Measurements from ENCODE around the gene BLID. TPM values are rescaled to one million over a fixed set of nuclear protein-coding genes. Genes with fewer than 3 reads are reported as not detected.

Gene BLID
- total RNA-seq, 1 donor from 2014 or later: not detected

DNA sequence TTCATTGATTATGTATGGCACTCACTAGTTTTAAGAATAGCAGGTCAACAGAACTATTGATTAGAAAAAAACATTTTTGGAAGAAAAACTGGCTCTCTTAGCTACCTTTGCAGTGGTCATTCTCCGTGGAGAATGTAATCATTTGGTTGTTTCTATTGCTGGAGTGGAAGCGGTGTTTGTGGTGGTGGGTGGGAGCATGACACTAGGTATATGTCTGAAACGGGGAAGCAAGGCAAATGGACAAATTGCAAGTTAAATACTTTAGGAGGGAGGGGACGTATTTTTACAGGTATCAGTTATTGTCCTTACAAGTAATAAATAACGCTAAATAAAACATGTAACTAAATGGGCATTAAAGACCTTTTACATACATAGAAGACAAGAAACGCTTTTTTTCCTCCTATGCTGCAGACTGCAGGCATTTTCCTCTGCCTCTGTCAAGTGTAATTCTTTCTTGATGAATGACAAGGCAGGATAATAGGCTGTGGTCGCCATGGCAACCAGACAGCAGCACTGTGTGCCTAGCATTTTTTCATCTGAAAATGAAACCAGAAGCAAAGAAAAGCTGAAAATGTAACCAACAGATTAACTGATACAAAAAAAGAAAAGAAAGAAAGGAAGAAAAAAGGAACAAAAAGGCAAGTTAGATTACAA is 46.2 kb downstream of the BLID start:
- DNase-seq: peak; percentile 66
- no peak overlapping the region for H3K27ac Mint-ChIP-seq
- intact Hi-C loops (cut with micrococcal nuclease): no loop called here

DNA sequence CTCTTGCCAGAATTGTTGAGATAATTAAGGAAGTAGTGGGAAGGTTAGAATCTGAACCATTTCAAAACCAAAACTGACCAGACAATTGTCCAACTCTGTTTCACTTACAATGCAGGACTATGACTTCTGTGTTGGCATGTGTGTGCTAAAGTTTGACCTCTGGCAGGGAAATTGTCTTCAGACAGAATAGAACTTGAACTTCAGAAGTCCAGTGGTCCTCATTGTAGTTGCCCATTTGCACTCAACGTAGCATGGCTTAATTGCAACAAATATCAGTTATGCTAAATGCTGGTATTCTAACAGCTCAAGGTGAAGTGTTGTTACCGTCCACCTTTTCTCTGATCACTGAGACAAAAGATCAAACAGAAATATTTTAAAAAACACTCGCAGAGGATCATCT is 47.2 kb downstream of the BLID start:
- DNase-seq: no peak
- no peaks in the 10 kb centered on the region for H3K4me1 Mint-ChIP-seq
- no peaks in the 10 kb centered on the region for H3K9me3 Mint-ChIP-seq
- intact Hi-C loops (cut with micrococcal nuclease): no loop called here
- H3K4me3 Mint-ChIP-seq: no peak overlapping the region
- peaks cover 3% of the 10 kb centered on the region for H3K27me3 Mint-ChIP-seq
- H3K36me3 Mint-ChIP-seq (ENCODE audit: low read depth): no peaks in the 10 kb centered on the region
- H3K27ac Mint-ChIP-seq: no peak overlapping the region

More for the DNA sequence above, 46.2 kb downstream of the BLID start:
- H3K9me3 Mint-ChIP-seq: no peaks in the 10 kb centered on the region
- H3K4me1 Mint-ChIP-seq: no peaks in the 10 kb centered on the region
- peaks cover 3% of the 10 kb centered on the region for H3K27me3 Mint-ChIP-seq
- H3K36me3 Mint-ChIP-seq (ENCODE audit: low read depth): no peaks in the 10 kb centered on the region
- no peak overlapping the region for H3K4me3 Mint-ChIP-seq

DNA sequence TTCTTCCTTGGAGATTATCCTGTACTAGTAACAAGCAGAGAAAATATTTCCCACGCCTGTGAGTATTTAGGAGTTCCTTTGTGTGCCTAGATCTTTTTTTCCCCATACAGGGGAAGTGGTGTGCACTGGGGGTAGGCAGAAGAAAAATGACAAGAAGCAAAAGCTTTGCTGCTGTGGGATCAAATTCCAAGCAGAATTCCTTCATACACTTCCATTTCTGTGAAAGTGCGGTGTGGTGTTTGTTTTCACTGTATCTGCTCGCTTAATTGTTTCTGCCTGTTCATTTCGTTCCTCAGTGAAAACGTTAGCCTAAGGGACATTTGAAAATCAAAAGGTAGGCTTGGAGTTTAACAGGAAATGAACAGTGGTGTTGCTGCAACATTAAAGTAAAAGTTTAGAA is 47.9 kb downstream of the BLID start:
- no peaks in the 10 kb centered on the region for H3K4me1 Mint-ChIP-seq
- peaks cover 3% of the 10 kb centered on the region for H3K27me3 Mint-ChIP-seq
- intact Hi-C loops (cut with micrococcal nuclease): no loop called here
- no peak overlapping the region for H3K4me3 Mint-ChIP-seq
- H3K27ac Mint-ChIP-seq: no peak overlapping the region
- no peak for DNase-seq
- no peaks in the 10 kb centered on the region for H3K9me3 Mint-ChIP-seq
- H3K36me3 Mint-ChIP-seq (ENCODE audit: low read depth): no peaks in the 10 kb centered on the region

Measured in activated CD4-positive, alpha-beta T cell treated with anti-CD3 and anti-CD28 coated beads, Interleukin-2, amount 10 ng/mL, durations not matched to agents 24 days and 14 days (primary cell).